Cerebellar cortex (tissue), 1 donor: ENCODE measurements around the gene REG1A.

Source experiments
- DNase-seq: peaks from one replicate; pipeline ENCODE4 v3.0.0-alpha.2; 2015; ENCODE audit warnings: low spot score

Gene REG1A

GRCh38 chr2:79125721-79125985 lies 5.4 kb downstream of the REG1A start:
- DNase-seq: no peak

DNA sequence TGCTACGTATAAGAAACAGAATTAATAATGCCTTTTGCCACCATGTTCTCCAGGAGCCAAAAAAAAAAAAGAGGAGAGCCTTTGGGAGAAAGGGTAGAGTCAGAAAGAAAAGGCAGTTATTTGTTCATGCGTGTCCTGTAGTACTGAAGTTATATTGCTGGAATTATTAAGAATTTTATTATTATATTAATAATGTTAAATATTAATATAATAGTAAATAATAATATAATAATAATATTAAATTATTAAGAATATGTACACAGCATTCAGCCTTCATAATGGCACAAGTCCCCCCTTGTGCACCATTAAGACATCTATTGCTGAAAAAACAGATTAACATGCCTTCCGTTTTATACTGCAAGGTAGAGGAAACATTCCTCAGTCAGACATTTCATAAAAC lies 8.1 kb downstream of the REG1A start:
- no peak for DNase-seq

DNA sequence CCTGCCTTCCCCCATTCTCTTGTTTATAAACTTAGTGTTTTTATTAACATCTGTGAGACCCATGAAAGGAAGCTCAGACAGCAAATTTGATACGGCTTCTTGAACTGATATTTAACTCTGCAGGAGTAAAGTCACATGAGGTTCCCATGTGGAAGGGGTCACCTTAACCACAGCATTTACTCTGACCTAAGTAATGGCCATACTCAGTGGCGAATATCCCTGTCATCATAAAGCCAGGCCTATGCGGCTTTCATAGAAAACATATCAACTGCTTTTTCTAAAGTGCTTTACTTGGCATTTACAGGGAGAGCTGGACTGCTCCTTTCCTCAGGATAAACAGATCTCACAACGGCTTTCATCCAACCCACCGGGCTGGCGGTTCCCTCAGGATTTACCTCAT lies 9.0 kb downstream of the REG1A start:
- DNase-seq: no peak

- DNase-seq: no peak
Observed at GRCh38 chr2:79129804-79130203, 9.5 kb downstream of the REG1A start.

- DNase-seq: no peak
Observed at GRCh38 chr2:79131687-79132086, 11.4 kb downstream of the REG1A start.

GRCh38 chr2:79138385-79138784 lies 18.1 kb downstream of the REG1A start:
- no peak for DNase-seq

DNA sequence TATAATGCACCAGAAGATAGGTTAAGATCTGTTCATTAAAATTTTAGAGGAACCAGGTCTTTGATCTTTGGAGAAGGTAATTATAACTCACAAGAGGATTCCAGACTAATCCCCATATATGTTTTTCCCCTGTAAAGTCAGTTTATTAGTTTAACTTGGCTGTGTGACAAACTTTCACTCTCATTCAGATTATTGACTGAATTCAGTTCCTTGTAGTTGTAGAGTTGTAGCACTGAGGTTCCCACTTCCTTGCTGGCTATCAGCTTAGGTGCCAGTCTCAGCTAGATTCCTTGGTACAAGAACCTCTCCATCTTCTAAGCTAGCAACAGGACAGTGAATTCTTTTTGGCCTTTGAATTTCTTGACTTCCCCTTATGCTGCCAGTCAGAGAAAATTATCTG lies 19.1 kb downstream of the REG1A start:
- DNase-seq: no peak

GRCh38 chr2:79155826-79156476 lies 35.7 kb downstream of the REG1A start:
- no peak for DNase-seq

DNA sequence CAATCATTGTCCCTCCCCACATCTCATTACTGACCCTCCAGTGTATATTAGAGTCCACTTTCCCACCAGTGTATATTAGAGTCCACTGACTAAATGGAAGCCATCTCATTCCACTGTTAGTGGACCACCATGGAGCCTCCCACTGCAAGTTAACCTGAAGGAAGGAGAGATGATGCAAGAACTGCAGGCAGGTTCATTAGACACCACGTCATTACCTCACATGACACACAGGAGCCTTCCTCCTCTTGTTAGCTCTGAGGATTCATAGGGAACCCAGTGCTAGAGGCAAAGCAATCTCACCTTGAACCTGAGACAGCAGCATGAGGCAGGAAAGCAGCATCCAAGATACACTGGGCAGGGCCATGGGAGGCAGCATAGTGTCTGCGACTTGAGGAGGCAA lies 38.7 kb downstream of the REG1A start:
- no peak for DNase-seq

- no peak for DNase-seq
Observed at GRCh38 chr2:79159653-79160052, 39.4 kb downstream of the REG1A start, which contains the start of gene REG3A. TSS of gene REG3A (minus strand) at chr2:79159753. CDS start at chr2:79159405, 348 bp downstream.

DNA sequence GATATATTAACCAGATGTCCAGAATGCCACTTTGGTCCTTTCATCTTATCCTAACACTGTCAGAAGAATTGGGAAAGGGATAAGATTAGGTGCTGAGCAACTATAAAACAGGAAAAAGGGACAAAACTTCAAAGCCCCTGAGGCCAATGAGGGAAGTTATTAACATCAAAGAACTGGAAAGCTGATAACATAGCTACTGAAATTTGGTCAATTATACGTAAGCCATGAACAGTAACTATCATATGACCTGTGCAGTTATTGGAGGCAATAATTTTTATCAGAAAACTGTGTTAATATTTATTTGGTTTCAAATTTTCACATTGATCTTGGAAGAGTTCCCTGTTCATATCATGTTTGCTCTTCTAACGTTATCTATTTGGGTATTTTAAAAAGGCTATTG lies 41.8 kb downstream of the REG1A start:
- DNase-seq: no peak

DNA sequence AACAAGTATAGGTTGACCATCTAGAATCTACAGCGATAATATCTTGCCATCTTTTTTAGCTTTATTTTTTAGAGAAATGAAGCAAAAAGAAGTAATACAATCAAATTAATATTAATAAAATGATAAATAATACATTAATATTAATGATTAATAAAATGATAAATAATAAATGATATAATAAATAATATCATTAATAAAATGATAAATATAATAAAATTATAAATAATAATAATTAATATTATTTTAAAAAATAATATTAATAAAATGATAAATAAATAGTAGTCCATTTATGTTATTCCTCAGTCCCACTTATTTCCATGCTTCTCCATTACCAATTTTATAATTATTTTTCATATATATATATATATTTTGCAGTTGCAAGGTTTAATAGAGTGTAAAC lies 42.5 kb downstream of the REG1A start:
- DNase-seq: no peak

DNA sequence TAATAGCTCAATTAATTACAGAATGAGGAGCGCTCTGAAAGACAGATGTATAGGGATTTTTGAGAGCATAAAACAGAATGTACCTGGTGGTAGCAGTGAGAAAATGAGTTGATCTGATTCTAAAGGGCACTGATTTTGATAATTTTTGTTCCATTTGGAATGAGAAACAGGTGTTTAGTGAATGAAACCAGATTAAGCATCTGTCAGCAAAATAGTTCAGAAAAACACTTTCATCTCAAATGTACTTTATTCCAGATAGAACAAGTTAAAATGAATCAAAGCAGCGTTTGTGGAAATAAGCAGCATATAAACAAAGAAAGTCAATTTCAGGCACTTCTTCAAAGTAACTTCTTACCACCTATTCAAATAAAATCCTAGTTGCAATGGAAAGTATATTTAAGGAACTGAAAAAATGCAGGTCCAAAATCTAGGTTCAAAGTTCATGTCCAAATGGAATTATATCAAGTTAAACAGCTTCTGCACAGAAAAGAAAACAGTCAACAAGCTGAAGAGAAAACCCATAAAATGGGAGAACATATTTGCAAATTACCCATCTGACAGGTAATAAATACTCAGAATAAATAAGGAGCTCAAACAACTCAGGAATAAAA lies 51.2 kb downstream of the REG1A start:
- no peak for DNase-seq
